Loucy (cell line): ENCODE results near the gene MBD3.

Experiments
- CTCF ChIP-seq: fragments of 200-600 bp; sonication (generic); conservative IDR thresholded peaks from 2 replicates; pipeline ENCODE4 v1.5.1; 2014; ENCODE audit warnings: mild to moderate bottlenecking, antibody characterized with exemption, low read length
- EZH2phosphoT487 ChIP-seq: fragments of 200-600 bp; IDR thresholded peaks from 2 replicates; pipeline ENCODE4 v1.6.1; 2018; ENCODE audit warnings: antibody characterized with exemption, mild to moderate bottlenecking, moderate library complexity, borderline replicate concordance

GRCh38 chr19:1556390-1557070 lies 36.1 kb downstream of the MBD3 start:
- TF ChIP-seq CTCF (no peak), EZH2phosphoT487 (no peak)
